K562 (cell line): Measurements from ENCODE around the gene PGS1. TPM values are rescaled to one million over a fixed set of nuclear protein-coding genes. Genes with fewer than 3 reads are reported as not detected.

Experiments
- ATAC-seq: fragments of 200-7000 bp; cut with Tn5 transposase; 3 replicates; pipeline ENCODE4 v1.9.1; 2020; ENCODE audit warnings: moderate library complexity
- BruUV-seq: library from RNA; stranded (reverse); fragments of 400-500 nt; replicated peaks from 2 replicates; lab custom pipeline; 2021; lab: Mats Ljungman, UMichigan
- CTCF ChIA-PET: fragments of 300-600 bp; formaldehyde crosslinking; extraction: SDS; loops from one replicate; lab custom pipeline; 2021; ENCODE audit warnings: low intra/inter-chr PET ratio; lab: Yijun Ruan, JAX
- POLR2A ChIA-PET: fragments of 300-600, 350-650 bp; sonication (Branson Sonifier 250); formaldehyde crosslinking; extraction: SDS; loops from one replicate; lab custom pipeline; 2021; ENCODE audit warnings: antibody characterized with exemption, inconsistent platforms; lab: Yijun Ruan, JAX
- DNase-seq, 4 experiments: peaks; one replicate each; pipeline versions ENCODE4 v3.0.0 to v3.0.0-alpha.2; 2011 to 2018; ENCODE audit warnings: low spot score in 3 of 4, mixed read lengths in 3 of 4; ENCODE audit errors: extremely low read depth in 1 of 4
- FAIRE-seq: peaks from 2 replicates; lab custom pipeline; 2011; peaks lifted over from hg19 to GRCh38; lab: Jason Lieb, UNC
- H2AFZ ChIP-seq: 2 replicates; pipeline ENCODE4 v1.6.0; 2011; ENCODE audit warnings: low read depth, low read length, control low read depth, inconsistent platforms
- H3K27ac ChIP-seq: fragments of 200-600 bp; 3 replicates; pipeline ENCODE4 v1.8.0; 2011; ENCODE audit warnings: low read depth, mild to moderate bottlenecking, control low read depth, inconsistent platforms, low read length, moderate library complexity, mixed read lengths; ENCODE audit errors: extremely low read depth
- H3K27me3 ChIP-seq, 2 experiments: fragments of 300-600 bp in 1 of 2; 2 replicates in 1 of 2; 3 replicates in 1 of 2; pipeline versions ENCODE4 v1.6.0 to v1.8.0; 2011; ENCODE audit warnings: inconsistent platforms in 2 of 2, low read length in 2 of 2, mild to moderate bottlenecking in 1 of 2, mixed read lengths in 1 of 2, moderate library complexity in 1 of 2; ENCODE audit not compliant: control insufficient read depth in 2 of 2, insufficient read depth in 2 of 2
- H3K36me3 ChIP-seq: fragments of 300-600 bp; 3 replicates; pipeline ENCODE4 v1.8.0; 2011; ENCODE audit warnings: mild to moderate bottlenecking, low read length, inconsistent platforms; ENCODE audit not compliant: control insufficient read depth, insufficient read depth
- H3K4me1 ChIP-seq, 2 experiments: fragments of 200-600 bp in 1 of 2; replicated peaks in 1 of 2; 2 replicates in 1 of 2; 3 replicates in 1 of 2; pipeline versions ENCODE4 v1.5.1 to v1.8.0; 2011; ENCODE audit warnings: inconsistent platforms in 2 of 2, low read length in 2 of 2, mild to moderate bottlenecking in 1 of 2, mixed read lengths in 1 of 2, moderate library complexity in 1 of 2; ENCODE audit not compliant: control insufficient read depth in 2 of 2, insufficient read depth in 2 of 2
- H3K4me2 ChIP-seq: 2 replicates; pipeline ENCODE4 v1.6.1; 2011; ENCODE audit warnings: low read length, control low read depth, inconsistent platforms, mixed read lengths; ENCODE audit not compliant: insufficient read depth
- H3K4me3 ChIP-seq: fragments of 200-600 bp; sonication (generic), shearing (Covaris generic); 2 replicates; pipeline ENCODE4 v1.5.1; 2016; ENCODE audit warnings: control low read depth, inconsistent platforms
- H3K79me2 ChIP-seq: fragments of 200-600 bp; 3 replicates; pipeline ENCODE4 v1.8.0; 2011; ENCODE audit warnings: low read length, inconsistent platforms; ENCODE audit not compliant: control insufficient read depth, insufficient read depth
- H3K9ac ChIP-seq, 2 experiments: 2 replicates each; pipeline versions ENCODE4 v1.6.0 to v1.6.1; 2011; ENCODE audit warnings: low read depth in 2 of 2, low read length in 2 of 2, control low read depth in 1 of 2, inconsistent platforms in 1 of 2, mild to moderate bottlenecking in 1 of 2, mixed read lengths in 1 of 2; ENCODE audit not compliant: insufficient read depth in 1 of 2
- H3K9me1 ChIP-seq: one replicate; pipeline ENCODE4 v1.6.0; 2011; ENCODE audit warnings: inconsistent platforms, mild to moderate bottlenecking, low read length, moderate library complexity; ENCODE audit not compliant: control insufficient read depth, insufficient read depth
- H3K9me3 ChIP-seq: replicated peaks from 2 replicates; pipeline ENCODE4 v1.5.1; 2011; ENCODE audit warnings: low read depth, low read length, inconsistent platforms; ENCODE audit not compliant: control insufficient read depth, insufficient read depth
- H4K20me1 ChIP-seq: replicated peaks from 2 replicates; pipeline ENCODE4 v1.6.1; 2011; ENCODE audit warnings: low read length, inconsistent platforms, mixed read lengths; ENCODE audit not compliant: control insufficient read depth, insufficient read depth
- ADNP ChIP-seq: fragments of 200-800 bp; sonication (Bioruptor generic); IDR thresholded peaks from 2 replicates; pipeline ENCODE4 v1.6.1; 2016; ENCODE audit warnings: missing genetic modification characterization, missing compliant biosample characterization
- C11orf30 ChIP-seq: fragments of 450-650 bp; IDR thresholded peaks from 2 replicates; pipeline ENCODE4 v1.6.1; 2016; ENCODE audit warnings: low read depth, mild to moderate bottlenecking
- FOXJ3 ChIP-seq: sonication (generic); formaldehyde crosslinking; IDR thresholded peaks from 2 replicates; pipeline ENCODE4 v1.4.0; 2020; ENCODE audit warnings: mild to moderate bottlenecking, missing genetic modification reagents
- GABPB2 ChIP-seq: fragments of 250-450 bp; sonication (Bioruptor Pico); conservative IDR thresholded peaks from 2 replicates; pipeline ENCODE4 v1.5.1; 2021; ENCODE audit warnings: mild to moderate bottlenecking
- MAFG ChIP-seq: fragments of 450-650 bp; conservative IDR thresholded peaks from 2 replicates; pipeline ENCODE4 v1.6.1; 2016; ENCODE audit warnings: missing genetic modification characterization, missing compliant biosample characterization
- PHTF2 ChIP-seq: fragments of 250-450 bp; sonication (Bioruptor Pico); IDR thresholded peaks from 2 replicates; pipeline ENCODE4 v1.5.0; 2021; ENCODE audit warnings: mild to moderate bottlenecking
- POLR3A ChIP-seq: IDR thresholded peaks from 2 replicates; pipeline ENCODE4 v1.6.1; 2011; ENCODE audit warnings: borderline replicate concordance, mild to moderate bottlenecking, moderate library complexity; ENCODE audit not compliant: insufficient read length, insufficient read depth; ENCODE audit errors: extremely low read depth
- RNF2 ChIP-seq: sonication (generic); IDR thresholded peaks from 2 replicates; pipeline ENCODE4 v1.6.1; 2016
- SMAD4 ChIP-seq: fragments of 250-450 bp; sonication (Bioruptor Pico); conservative IDR thresholded peaks from 2 replicates; pipeline ENCODE4 v1.8.0; 2021; ENCODE audit warnings: inconsistent platforms, mild to moderate bottlenecking, moderate library complexity
- SMARCB1 ChIP-seq: IDR thresholded peaks from 2 replicates; pipeline ENCODE4 v1.6.1; 2011; ENCODE audit warnings: improper control_type of control experiment, low read depth; ENCODE audit not compliant: insufficient read length
- ZFP91 ChIP-seq: sonication (generic); formaldehyde crosslinking; IDR thresholded peaks from 2 replicates; pipeline ENCODE4 v1.8.0; 2022; ENCODE audit warnings: mild to moderate bottlenecking, missing genetic modification reagents
- ZNF133 ChIP-seq: fragments of 250-450 bp; sonication (Bioruptor Pico); IDR thresholded peaks from 2 replicates; pipeline ENCODE4 v1.4.0; 2020; ENCODE audit warnings: mild to moderate bottlenecking
- ZNF197 ChIP-seq: fragments of 200-800 bp; sonication (Bioruptor generic); IDR thresholded peaks from 2 replicates; pipeline ENCODE4 v1.6.1; 2016; ENCODE audit warnings: low read depth, missing genetic modification characterization, missing compliant biosample characterization
- ZNF23 ChIP-seq: fragments of 250-450 bp; sonication (Bioruptor Pico); IDR thresholded peaks from 2 replicates; pipeline ENCODE4 v1.4.0; 2020; ENCODE audit warnings: mild to moderate bottlenecking
- WGBS: fragments of 100-300 bp; shearing (Covaris generic); methylation state at CpG from one replicate; pipeline ENCODE4 v1.1.6; 2016; ENCODE audit warnings: low coverage, mixed read lengths; ENCODE audit not compliant: insufficient coverage; ENCODE audit errors: missing lambda C conversion rate; 5-methylcytosine and 5-hydroxymethylcytosine counted together
- in situ Hi-C: fragments of 300-500 bp; cut with MboI; formaldehyde crosslinking; loops from 4 replicates; pipeline ENCODE4 v1.15.0; 2018; ENCODE audit warnings: inconsistent platforms, mixed read lengths
- intact Hi-C: fragments of 100-400 bp; cut with micrococcal nuclease; formaldehyde crosslinking; loops from 2 replicates; pipeline ENCODE4 v1.14.2; 2022
- polyA plus RNA-seq, 8 experiments: library from polyadenylated mRNA; depleted of rRNA in 4 of 8; stranded (reverse) in 5 of 8; unstranded in 3 of 8; fragments of >200 nt; fragmentation: Nextera tagmentation in 2 of 8; fragmentation: Illumina TruSeq in 1 of 8; extraction: Ambion mirVana in 2 of 8; extraction: Trizol in 1 of 8; gene quantifications; 2 replicates each; pipeline versions ENCODE4 v1.2.1 to v1.2.3, GENCODE V29; 2011 to 2014; ENCODE audit warnings: inconsistent platforms in 1 of 8, missing spikeins in 1 of 8
- total RNA-seq, 7 experiments: library from RNA; depleted of rRNA in 6 of 7; stranded (reverse); fragments of >200 nt in 6 of 7; fragmentation: Illumina TruSeq in 2 of 7; extraction: Trizol in 2 of 7; gene quantifications; 2 replicates each; pipeline versions ENCODE4 v1.2.1 to v1.2.3, GENCODE V29; 2011 to 2021; ENCODE audit warnings: low replicate concordance in 1 of 7

PGS1 gene
- total and polyA plus RNA-seq, 9 of the 15 experiments (the other 6 are each of a cell fraction or from before 2014, with no cell fraction given) = 1.3 to 39.4 (median 22.3) TPM

- POLR2A ChIA-PET = interaction anchor here (0.5 to 1.3 kb wide), 3 partner anchors 11 to 187 kb away, joined by 3 to 4 read pairs (median 3); no protein-coding TSS in a partner anchor
Observed at GRCh38 chr17:78433013-78433727, 54.7 kb downstream of the PGS1 start.

More at GRCh38 chr17:78433013-78433727, 54.7 kb downstream of the PGS1 start:
- Histone ChIP-seq H3K9me1 (no peaks in the 10 kb centered on the region), H3K36me3 (0 out of 3 replicates have a peak, but pooled peaks cover 2% of the 10 kb centered on the region), H3K27ac (no peak overlapping the region), H4K20me1 (0 out of 2 replicates have a peak, but pooled peaks cover 4% of the 10 kb centered on the region), H3K9ac (no peak overlapping the region; a peak in 1 of 4 replicates), H3K9me3 (no peaks in the 10 kb centered on the region), H3K27me3 (peaks cover 0 to 23% of the 10 kb centered on the region in 2 experiments; a peak in 2 of 5 replicates), H3K4me3 (no peak overlapping the region), H3K79me2 (no peaks in the 10 kb centered on the region), H3K4me2 (no peak overlapping the region), H2AFZ (no peak overlapping the region), H3K4me1 (peaks cover 0 to 9% of the 10 kb centered on the region in 2 experiments; a peak in 1 of 5 replicates)
- WGBS = 31% methylated on average over 20 of the region's 20 CpGs
- TF ChIP-seq RNF2 = no peak
- TF ChIP-seq ADNP (tag) = no peak
- no peak for TF ChIP-seq C11orf30
- no peak for TF ChIP-seq ZNF133 (CRISPR knock-in tag)
- no peak for TF ChIP-seq MAFG (tag)
- no peak for TF ChIP-seq ZNF197 (CRISPR knock-in tag)
- no peak for TF ChIP-seq SMARCB1
- TF ChIP-seq FOXJ3 (CRISPR knock-in tag) = no peak
- no peak for TF ChIP-seq POLR3A
- TF ChIP-seq ZFP91 = no peak
- no peak for TF ChIP-seq PHTF2
- no peak for TF ChIP-seq SMAD4 (CRISPR knock-in tag)
- TF ChIP-seq ZNF23 (CRISPR knock-in tag) = no peak
- no peak for TF ChIP-seq GABPB2
- ATAC-seq = no peak
- DNase-seq = no peak
- CTCF ChIA-PET = no interaction called here
- intact Hi-C loops = no loop called here
- in situ Hi-C loops = no loop called here
- no peak for FAIRE-seq
- BruUV-seq = no TSS peak
